Smooth muscle cell (in vitro differentiated cells): ENCODE measurements around the gene ENKD1. TPM values are rescaled to one million over a fixed set of nuclear protein-coding genes. Genes with fewer than 3 reads are reported as not detected.

Source experiments
- DNase-seq: peaks from one replicate; lab custom pipeline; 2025; ENCODE audit not compliant: unreplicated experiment; lab: John Stamatoyannopoulos, UW
- H2AFZ ChIP-seq: fragments of 200-600 bp; sonication (generic); 2 replicates; pipeline ENCODE4 v1.6.0; 2016; ENCODE audit warnings: antibody characterized with exemption, low read depth, mild to moderate bottlenecking
- H3F3A ChIP-seq: fragments of 200-600 bp; sonication (generic); 2 replicates; pipeline ENCODE4 v1.6.0; 2017; ENCODE audit warnings: antibody characterized with exemption, low read depth
- H3K27ac ChIP-seq: fragments of 200-600 bp; sonication (generic); 2 replicates; pipeline ENCODE4 v1.5.1; 2016; ENCODE audit warnings: low read depth, mild to moderate bottlenecking
- H3K27me3 ChIP-seq: fragments of 200-600 bp; sonication (generic); 2 replicates; pipeline ENCODE4 v1.6.1; 2016; ENCODE audit warnings: low read depth, mild to moderate bottlenecking
- H3K36me3 ChIP-seq: fragments of 200-600 bp; sonication (generic); 2 replicates; pipeline ENCODE4 v1.5.1; 2016; ENCODE audit warnings: low read depth
- H3K4me1 ChIP-seq: fragments of 200-600 bp; sonication (generic); 2 replicates; pipeline ENCODE4 v1.5.1; 2016; ENCODE audit warnings: low read depth
- H3K4me2 ChIP-seq: fragments of 200-600 bp; sonication (generic); 2 replicates; pipeline ENCODE4 v1.6.0; 2016; ENCODE audit warnings: mild to moderate bottlenecking
- H3K4me3 ChIP-seq: fragments of 200-600 bp; sonication (generic); 2 replicates; pipeline ENCODE4 v1.5.1; 2016; ENCODE audit warnings: mild to moderate bottlenecking
- H3K79me2 ChIP-seq: fragments of 200-600 bp; sonication (generic); 2 replicates; pipeline ENCODE4 v1.6.0; 2016; ENCODE audit warnings: low read depth, mild to moderate bottlenecking
- H3K9ac ChIP-seq: fragments of 200-600 bp; sonication (generic); 2 replicates; pipeline ENCODE4 v1.6.0; 2016; ENCODE audit warnings: low read depth
- H3K9me3 ChIP-seq: fragments of 200-600 bp; sonication (generic); replicated peaks from 2 replicates; pipeline ENCODE4 v1.5.1; 2016; ENCODE audit warnings: low read depth
- H4K20me1 ChIP-seq: fragments of 200-600 bp; sonication (generic); 2 replicates; pipeline ENCODE4 v1.6.0; 2016; ENCODE audit warnings: low read depth
- CTCF ChIP-seq: fragments of 200-600 bp; sonication (generic); IDR thresholded peaks from 2 replicates; pipeline ENCODE4 v1.5.1; 2017; ENCODE audit warnings: borderline replicate concordance, mild to moderate bottlenecking, antibody characterized with exemption; ENCODE audit not compliant: insufficient read depth, poor library complexity, severe bottlenecking
- WGBS: methylation state at CpG from one replicate; pipeline ENCODE4 v1.1.7; 2016; ENCODE audit warnings: low lambda C conversion rate; 5-methylcytosine and 5-hydroxymethylcytosine counted together
- polyA plus RNA-seq: library from polyadenylated mRNA; unstranded; fragments of >200 nt; fragmentation: Nextera tagmentation; extraction: Ambion mirVana; gene quantifications from 2 replicates; pipeline ENCODE4 v1.2.1, GENCODE V29; 2016
- total RNA-seq: library from RNA; depleted of rRNA; stranded (reverse); fragments of >200 nt; gene quantifications from 2 replicates; pipeline ENCODE4 v1.2.3, GENCODE V29; 2014

Gene ENKD1
- total and polyA plus RNA-seq, 2 experiments from 2014 or later, result 9.8 to 14.2 TPM

- H3K27ac ChIP-seq, result no peak overlapping the region
- DNase-seq, result no peak
- no peaks in the 10 kb centered on the region for H3K9me3 ChIP-seq
- no peak overlapping the region for H3K9ac ChIP-seq
- peaks cover 12% of the 10 kb centered on the region for H3K27me3 ChIP-seq
- H2AFZ ChIP-seq, result no peak overlapping the region
- no peaks in the 10 kb centered on the region for H3F3A ChIP-seq
- H3K4me1 ChIP-seq, result no peaks in the 10 kb centered on the region
- TF ChIP-seq CTCF, result no peak
- no peaks in the 10 kb centered on the region for H3K36me3 ChIP-seq
- no peaks in the 10 kb centered on the region for H3K79me2 ChIP-seq
- WGBS, result 76% methylated on average over 4 of the region's 4 CpGs
- peaks cover 7% of the 10 kb centered on the region for H4K20me1 ChIP-seq
- H3K4me2 ChIP-seq, result no peak overlapping the region
- H3K4me3 ChIP-seq, result no peak overlapping the region
Observed at GRCh38 chr16:67655363-67655762, 11.2 kb downstream of the ENKD1 start.

GRCh38 chr16:67654403-67654911, 12.1 kb downstream of the ENKD1 start:
- Histone ChIP-seq H2AFZ (no peak overlapping the region), H3K79me2 (no peaks in the 10 kb centered on the region), H3K36me3 (no peaks in the 10 kb centered on the region), H3K4me3 (no peak overlapping the region), H3K4me1 (no peaks in the 10 kb centered on the region), H3K4me2 (no peak overlapping the region), H3K27ac (no peak overlapping the region), H4K20me1 (peaks cover 7% of the 10 kb centered on the region), H3F3A (no peaks in the 10 kb centered on the region), H3K9ac (no peak overlapping the region), H3K9me3 (no peaks in the 10 kb centered on the region), H3K27me3 (peaks cover 13% of the 10 kb centered on the region)
- WGBS, result 92% methylated on average over 30 of the region's 30 CpGs
- no peak for DNase-seq
- no peak for TF ChIP-seq CTCF

DNA sequence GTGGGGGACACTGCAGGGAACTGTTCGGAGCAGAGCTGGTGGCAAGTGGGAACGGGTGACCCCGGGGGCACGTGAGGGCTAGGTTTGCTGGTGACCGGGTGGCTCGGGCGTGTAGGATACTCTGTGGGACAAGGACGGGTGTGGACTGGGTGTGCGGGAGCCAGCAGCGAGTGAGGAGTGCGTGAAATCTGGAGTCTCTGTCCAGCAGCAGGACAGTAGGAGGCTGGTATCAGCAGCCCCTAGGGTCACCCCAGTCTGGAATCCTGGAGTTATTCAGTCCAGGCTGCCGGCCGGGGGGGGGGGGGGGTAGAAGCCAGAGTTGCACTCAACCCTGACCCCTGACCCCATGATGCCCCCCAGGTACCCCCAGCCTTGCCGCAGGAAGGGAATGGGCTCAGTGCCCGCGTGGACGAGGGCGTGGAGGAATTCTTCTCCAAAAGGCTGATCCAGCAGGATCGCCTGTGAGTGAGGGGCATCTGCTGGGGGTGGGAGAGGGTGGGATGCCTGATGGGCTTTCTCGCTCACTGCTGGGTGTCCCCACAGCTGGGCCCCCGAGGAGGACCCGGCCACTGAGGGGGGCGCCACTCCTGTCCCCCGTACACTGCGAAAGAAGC, 12.7 kb downstream of the ENKD1 start:
- H4K20me1 ChIP-seq, result peaks cover 3% of the 10 kb centered on the region
- H3K4me2 ChIP-seq, result peak overlapping the region; percentile 87
- no peak for DNase-seq
- no peaks in the 10 kb centered on the region for H3F3A ChIP-seq
- H3K4me3 ChIP-seq, result peak overlapping the region; percentile 46
- TF ChIP-seq CTCF, result no peak
- H2AFZ ChIP-seq, result no peak overlapping the region
- H3K79me2 ChIP-seq, result no peaks in the 10 kb centered on the region
- no peaks in the 10 kb centered on the region for H3K4me1 ChIP-seq
- H3K36me3 ChIP-seq, result no peaks in the 10 kb centered on the region
- H3K27ac ChIP-seq, result no peak overlapping the region
- peaks cover 16% of the 10 kb centered on the region for H3K27me3 ChIP-seq
- no peaks in the 10 kb centered on the region for H3K9me3 ChIP-seq
- no peak overlapping the region for H3K9ac ChIP-seq
- WGBS, result 52% methylated on average over 13 of the region's 25 CpGs
